Renal pelvis (tissue), 4 donors: ENCODE data around the gene RENBP. TPM values are rescaled to one million over a fixed set of nuclear protein-coding genes. Genes with fewer than 3 reads are reported as not detected.

Experiments used
- DNase-seq: peaks from one replicate; pipeline ENCODE4 v3.0.0-alpha.2; 2013
- polyA plus RNA-seq, 3 donors: library from polyadenylated mRNA; unstranded; fragments of 120-200 nt; gene quantifications; one replicate each; pipeline ENCODE4 v1.2.1, GENCODE V29; 2013; ENCODE audit not compliant: insufficient read length in 3 of 3

Gene RENBP
- polyA plus RNA-seq, 3 donors = 24.6 to 26.5 (median 24.7) TPM

GRCh38 chrX:153937056-153937455 is 7.4 kb downstream of the RENBP start:
- DNase-seq = no peak

- DNase-seq = no peak
These were observed 9.1 kb downstream of the RENBP start for GRCh38 chrX:153935326-153935851.

DNA sequence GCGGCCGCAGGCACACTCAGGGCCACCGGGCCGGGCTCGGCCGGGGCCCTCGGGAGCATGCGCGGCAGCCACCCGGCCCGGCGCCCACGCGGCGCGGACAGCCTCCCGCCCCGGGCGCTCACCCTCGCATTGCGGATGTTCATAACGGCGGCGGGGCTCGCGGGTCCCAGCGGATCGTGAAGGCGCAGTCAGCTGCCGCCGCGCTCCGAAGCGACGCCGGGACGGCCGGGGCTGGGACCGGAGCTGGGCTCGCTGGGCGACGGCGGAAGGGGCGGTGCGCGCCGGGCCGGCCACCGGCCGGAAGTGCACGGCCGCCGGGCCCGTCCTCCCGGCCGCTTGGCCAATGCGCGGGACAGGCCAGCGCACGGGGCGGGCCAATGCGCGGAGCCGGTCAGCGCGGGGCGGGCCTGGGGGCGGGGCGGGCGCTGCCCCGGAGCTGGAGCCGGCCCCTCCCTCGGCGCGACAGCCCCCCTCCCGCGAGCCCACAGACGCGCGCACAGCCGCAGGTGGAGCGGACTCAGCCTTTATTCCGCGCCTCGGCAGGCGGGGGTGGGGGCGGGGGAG is 9.6 kb downstream of the RENBP start, which contains the start of gene NAA10:
NAA10 (minus strand) TSS at position 276 of the 564 bp plus-strand sequence; CDS start at position 143, 133 bp downstream.
- peak; percentile 73 for DNase-seq

GRCh38 chrX:153934148-153934761 is 10.2 kb downstream of the RENBP start:
- no peak for DNase-seq

GRCh38 chrX:153933748-153934147 is 10.7 kb downstream of the RENBP start:
- DNase-seq = no peak

GRCh38 chrX:153932220-153932915 is 12.1 kb downstream of the RENBP start:
- DNase-seq = no peak

GRCh38 chrX:153931748-153932147 is 12.7 kb downstream of the RENBP start:
- no peak for DNase-seq

- DNase-seq = no peak
These were observed 13.3 kb downstream of the RENBP start for GRCh38 chrX:153931151-153931550.

DNA sequence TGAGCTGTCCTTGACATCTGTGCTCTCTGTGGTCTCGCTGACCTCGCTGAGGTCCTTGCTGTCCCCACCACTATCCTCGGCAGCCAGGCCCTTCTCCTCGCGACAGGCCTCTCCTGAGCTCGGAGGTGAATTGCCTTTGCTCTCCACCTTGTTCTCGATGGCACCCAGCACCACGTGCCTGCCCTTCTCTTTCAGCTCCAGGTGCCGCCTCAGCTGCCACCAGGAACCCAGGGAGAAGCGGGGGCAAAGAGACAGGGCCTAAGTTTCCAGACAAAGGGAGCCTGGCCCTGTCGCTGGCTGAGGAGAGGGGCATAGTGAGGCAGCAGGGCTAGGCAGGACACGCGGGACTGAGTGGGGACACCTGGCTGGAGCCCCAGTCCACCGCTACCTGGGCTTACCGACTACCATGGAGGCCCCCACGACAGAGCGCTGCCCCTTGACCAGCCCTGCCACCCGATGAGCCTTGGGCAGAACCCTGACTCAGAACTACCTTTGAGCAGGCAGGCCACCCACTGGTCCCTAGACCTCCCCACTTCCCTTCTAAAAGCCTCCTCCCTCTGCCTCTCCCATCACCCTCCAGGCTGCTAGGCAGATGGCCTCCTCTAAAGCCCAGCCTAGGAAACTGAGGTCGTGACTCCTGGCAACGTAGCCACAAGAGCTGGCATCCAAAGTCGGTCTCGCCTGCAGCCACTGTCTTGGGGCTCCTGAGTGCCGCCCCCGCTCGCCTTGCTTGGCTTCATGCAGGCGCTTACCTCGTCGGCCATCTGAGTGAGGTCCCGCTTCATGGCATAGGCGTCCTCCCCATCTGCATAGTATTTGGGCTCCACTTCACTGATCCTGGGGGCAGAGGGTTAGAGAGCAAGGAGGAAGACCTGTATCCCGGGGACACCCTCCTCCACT is 14.2 kb downstream of the RENBP start:
- DNase-seq = no peak

DNA sequence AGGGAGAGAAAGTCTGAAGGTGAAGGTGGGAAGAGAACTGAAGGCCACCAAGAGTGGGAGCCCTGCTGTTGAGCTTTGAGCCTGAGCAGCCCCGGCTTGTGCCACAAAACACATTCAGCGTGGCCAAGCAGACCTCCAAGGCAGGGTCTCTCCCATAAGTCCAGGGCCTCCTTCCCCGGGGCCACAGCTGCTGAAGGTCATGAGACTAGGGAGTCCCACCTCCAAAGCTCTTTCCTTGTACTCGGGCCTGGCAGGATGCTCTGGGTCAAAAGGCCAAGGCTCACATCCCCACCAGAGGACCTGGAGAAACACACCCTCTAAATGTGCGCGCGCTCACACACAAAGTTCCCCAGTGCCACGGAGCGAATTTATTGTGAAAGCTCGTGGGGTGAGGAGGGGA is 14.9 kb downstream of the RENBP start:
- DNase-seq = no peak

DNA sequence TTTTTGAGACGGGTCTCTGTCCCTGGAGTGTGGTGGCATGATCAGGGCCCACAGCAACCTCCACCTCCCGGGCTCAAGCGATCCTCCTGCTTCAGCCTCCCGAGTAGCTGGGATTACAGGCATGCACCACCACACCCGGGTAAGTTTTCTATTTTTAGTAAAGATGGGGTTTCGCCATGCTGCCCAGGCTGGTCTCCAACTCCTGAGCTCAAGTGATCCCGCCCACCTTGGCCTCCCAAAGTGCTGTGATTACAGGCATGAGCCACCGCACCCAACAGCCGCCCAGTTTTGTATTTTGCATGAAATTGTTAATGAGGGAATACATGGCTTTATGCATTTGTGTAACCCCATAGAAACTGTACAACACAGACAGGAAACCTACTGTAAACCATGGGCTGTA is 15.6 kb downstream of the RENBP start:
- DNase-seq = no peak

- peak; percentile 95 for DNase-seq
These were observed 16.3 kb downstream of the RENBP start for GRCh38 chrX:153927922-153928760.

- no peak for DNase-seq
These were observed 16.8 kb downstream of the RENBP start for GRCh38 chrX:153927672-153927921.

DNA sequence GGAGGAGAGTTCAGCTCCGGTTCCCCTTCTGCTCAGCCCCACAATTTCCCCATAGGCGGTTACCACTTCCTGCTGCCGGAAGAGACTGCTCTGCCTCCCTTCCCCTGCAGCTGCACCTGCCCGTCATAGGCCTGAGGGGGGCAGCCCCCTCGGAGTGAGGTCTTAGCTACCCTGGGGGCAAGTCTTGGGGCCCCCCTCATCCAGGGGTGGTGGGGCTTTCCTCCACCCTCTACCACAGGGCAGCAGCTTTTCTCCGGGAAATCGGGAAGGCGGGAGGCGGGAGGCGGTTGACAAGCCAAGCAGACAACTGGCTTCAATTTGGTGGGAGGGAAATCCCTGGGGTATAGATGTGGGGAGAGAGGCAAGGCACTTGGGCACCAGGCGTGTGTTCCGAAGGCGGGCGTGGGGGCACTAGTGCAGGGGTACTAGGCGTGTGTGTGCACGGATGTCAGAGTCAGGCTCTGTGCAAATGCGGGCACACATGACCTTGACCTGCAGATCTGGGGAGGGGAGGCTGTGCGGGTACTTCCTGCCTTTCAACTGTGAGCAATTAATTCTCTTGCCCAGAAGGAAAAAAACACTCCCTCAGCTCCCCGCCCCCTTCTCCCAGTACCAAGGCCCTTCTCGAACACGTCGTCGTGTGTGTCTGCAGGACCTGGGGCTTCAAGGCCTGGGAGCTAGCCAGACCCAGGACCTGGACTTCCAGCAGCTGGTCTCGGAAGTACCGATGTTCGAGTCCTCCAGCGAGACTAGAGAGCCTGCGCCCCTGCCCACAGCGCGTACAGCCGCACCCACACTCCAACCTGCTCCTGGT is 17.4 kb downstream of the RENBP start:
- no peak for DNase-seq

DNA sequence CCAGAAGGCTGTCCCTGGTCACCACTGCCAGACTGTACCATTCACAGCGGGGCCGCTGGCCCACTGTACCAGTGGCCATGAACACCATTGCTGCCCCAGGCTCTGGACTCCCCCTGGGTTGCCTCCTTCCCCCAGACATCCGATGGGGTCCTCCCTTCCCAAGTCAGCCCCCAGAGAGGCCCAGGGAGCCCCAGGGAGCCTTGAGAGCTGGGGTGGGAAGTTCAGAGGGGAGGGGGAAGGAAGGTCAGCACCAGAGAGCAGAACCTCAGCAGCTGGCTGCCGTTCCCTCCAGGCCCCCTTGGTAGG is 17.9 kb downstream of the RENBP start:
- DNase-seq = no peak

DNA sequence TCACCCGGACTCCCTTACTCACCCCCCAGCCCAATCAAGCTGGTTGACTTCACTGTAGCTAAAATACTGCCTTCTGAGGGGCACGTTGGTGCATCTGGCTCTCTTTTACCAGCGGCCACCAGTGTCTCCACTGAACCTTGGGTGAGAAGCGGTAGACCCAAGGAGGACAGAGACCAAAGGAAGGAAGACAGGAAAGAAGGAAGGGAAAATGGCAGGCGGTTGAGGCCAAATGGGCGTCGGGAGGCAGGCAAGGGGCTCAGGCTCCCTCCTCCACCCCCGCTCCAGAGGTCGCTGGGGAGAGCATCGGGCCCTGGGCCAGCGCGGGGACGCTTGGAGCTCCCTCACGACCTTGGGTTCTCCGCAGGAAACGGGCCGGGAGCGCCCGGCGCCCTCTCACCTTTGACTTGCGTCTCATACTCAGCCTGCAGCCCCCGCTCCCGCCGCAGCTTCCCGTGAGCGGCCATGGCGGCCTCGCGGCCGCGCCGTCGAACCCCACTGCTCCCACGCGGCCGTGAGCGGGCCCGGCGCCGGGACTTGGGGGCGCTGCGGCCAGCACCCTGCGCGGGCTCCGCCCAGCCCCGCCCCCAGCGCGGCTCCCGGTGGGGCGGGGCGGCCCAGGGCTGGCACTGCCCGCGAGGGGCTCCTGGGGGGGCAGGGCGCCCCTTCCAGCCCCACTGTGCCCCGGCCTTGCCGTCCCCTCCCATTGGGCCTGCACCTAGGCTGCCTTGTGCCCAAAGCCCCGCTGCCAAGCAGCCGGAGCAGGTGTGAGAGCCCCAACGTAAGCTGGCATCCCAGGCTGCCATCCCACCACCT is 18.5 kb downstream of the RENBP start, which contains the start of gene ARHGAP4:
ARHGAP4 (minus strand) TSS at position 526 of the 813 bp plus-strand sequence; CDS start at position 464, 62 bp downstream.
- no peak for DNase-seq

GRCh38 chrX:153925387-153925738 is 19.1 kb downstream of the RENBP start:
- DNase-seq = no peak

DNA sequence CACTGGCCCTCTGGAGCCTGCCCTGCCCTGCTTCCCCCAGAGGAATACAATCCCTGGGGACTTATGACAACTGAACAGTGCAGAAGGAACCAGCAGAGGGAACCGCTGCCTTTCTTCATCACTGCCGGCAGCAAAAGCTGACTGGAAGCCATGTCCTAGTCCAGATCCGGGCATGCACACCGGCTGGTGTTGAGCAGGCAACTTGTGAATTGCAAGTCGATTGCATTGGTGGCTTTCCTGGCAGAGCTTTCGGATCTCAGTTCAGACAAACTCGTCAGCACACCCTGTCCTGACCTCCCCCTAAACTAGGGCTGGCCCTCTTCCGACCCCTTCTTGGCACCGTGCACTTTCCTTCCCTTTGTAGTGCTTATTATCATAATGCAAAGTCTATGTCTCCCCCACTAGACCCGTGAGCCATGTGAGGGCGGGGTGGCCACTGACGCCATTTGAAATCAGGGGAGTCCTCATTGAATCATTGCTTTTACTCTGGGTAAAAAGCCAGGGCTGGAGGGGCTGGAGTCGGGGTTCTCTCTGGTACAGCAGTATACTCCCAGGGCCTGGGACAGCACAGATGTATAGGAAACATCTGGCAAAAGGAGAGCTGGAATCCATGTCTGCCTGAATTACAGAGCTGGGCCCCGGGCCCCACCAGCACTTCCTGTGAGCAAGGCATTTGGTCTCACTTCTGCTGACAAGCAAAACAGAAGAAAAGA is 20.1 kb downstream of the RENBP start:
- DNase-seq = no peak
